Large intestine (tissue), 3 donors: ENCODE results near the gene BST1. TPM values are rescaled to one million over a fixed set of nuclear protein-coding genes. Genes with fewer than 3 reads are reported as not detected.

Source experiments
- DNase-seq, 2 donors: peaks; one replicate each; pipeline versions ENCODE4 v3.0.0 to v3.0.0-alpha.2; 2013
- H3K27ac ChIP-seq: one replicate; pipeline ENCODE4 v1.5.1; 2013; ENCODE audit warnings: low read length
- H3K27me3 ChIP-seq: 2 replicates; pipeline ENCODE4 v1.6.1; 2013; ENCODE audit warnings: low read length; ENCODE audit not compliant: control insufficient read depth, insufficient read depth
- H3K36me3 ChIP-seq: 2 replicates; pipeline ENCODE4 v1.6.1; 2013; ENCODE audit warnings: low read length; ENCODE audit not compliant: control insufficient read depth, insufficient read depth
- H3K4me1 ChIP-seq: one replicate; pipeline ENCODE4 v1.6.1; 2013; ENCODE audit warnings: low read length; ENCODE audit not compliant: control insufficient read depth, insufficient read depth
- H3K4me3 ChIP-seq: one replicate; pipeline ENCODE4 v1.5.1; 2013; ENCODE audit warnings: low read length
- H3K9me3 ChIP-seq: one replicate; pipeline ENCODE4 v1.6.1; 2013; ENCODE audit warnings: mild to moderate bottlenecking, low read depth, low read length, moderate library complexity; ENCODE audit not compliant: control insufficient read depth
- WGBS: methylation state at CpG from one replicate; pipeline ENCODE4 v1.1.5; 2013; ENCODE audit warnings: low lambda C conversion rate; ENCODE audit not compliant: insufficient coverage; 5-methylcytosine and 5-hydroxymethylcytosine counted together
- polyA plus RNA-seq: library from polyadenylated mRNA; unstranded; fragments of 120-200 nt; gene quantifications from one replicate; pipeline ENCODE4 v1.2.1, GENCODE V29; 2013

The BST1 gene
- polyA plus RNA-seq, 1 donor, result 52.7 TPM

DNA sequence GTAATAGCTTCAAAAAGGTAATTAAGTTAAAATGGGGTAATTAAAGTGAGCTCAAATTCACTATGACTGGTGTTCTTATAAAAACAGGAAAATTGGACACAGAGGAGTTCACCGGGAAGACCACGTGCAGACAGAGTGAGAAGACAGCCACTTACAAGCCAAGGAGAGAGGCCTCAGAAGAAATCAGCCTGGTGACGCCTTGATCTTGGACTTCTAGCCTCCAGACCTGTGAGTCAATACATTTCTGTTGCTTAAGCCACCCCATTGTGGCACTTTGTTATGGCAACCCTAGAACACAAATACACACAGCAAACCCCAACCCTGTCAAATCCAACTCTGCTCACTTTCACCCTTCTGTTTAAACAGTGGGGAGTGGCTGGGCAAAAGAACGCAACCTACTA lies 71.2 kb downstream of the BST1 start:
- H3K27me3 ChIP-seq, result peaks cover 14% of the 10 kb centered on the region
- WGBS, result no CpG with 5 or more reads among the region's 4 CpGs
- no peak overlapping the region for H3K27ac ChIP-seq
- no peaks in the 10 kb centered on the region for H3K9me3 ChIP-seq
- no peak overlapping the region for H3K4me3 ChIP-seq
- no peaks in the 10 kb centered on the region for H3K4me1 ChIP-seq
- DNase-seq, result peak; percentile 34 to 61
- H3K36me3 ChIP-seq, result no peaks in the 10 kb centered on the region

DNA sequence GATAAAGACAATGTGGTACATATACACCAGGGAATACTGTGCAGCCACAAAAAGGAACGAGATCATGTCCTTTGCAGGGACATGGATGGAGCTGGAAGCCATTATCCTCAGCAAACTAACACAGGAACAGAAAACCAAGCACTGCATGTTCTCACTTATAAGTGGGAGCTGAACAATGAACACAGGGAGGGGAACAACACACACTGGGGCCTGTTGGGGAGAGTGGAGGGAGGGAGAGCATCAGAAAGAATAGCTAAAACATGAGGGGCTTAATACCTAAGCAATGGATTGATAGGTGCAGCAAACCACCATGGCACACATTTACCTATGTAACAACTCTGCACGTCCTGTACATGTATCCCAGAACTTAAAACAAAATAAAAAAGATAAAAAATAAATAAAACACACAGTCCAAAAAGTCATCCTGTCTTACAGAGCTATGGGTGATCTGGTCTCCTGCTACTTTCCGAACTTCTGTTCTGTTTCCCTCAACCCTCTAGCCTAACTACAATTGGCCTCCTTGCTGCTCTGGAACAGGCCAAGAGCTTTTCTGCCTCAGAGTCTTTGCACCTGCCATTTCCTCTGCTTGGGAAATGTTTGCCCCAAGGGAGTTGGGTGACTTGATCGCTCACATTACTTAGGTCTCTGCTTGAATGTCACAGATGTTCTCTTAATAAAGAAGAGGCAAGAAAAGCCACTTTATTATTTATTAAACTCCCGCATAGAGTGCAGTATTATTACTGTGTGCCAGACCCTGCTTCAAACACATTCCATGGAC lies 74.2 kb downstream of the BST1 start:
- no peaks in the 10 kb centered on the region for H3K36me3 ChIP-seq
- WGBS, result 100% methylated on average over 1 of the region's 5 CpGs
- no peaks in the 10 kb centered on the region for H3K9me3 ChIP-seq
- no peak overlapping the region for H3K27ac ChIP-seq
- H3K4me1 ChIP-seq, result no peaks in the 10 kb centered on the region
- DNase-seq, result no peak
- H3K27me3 ChIP-seq, result peaks cover 24% of the 10 kb centered on the region
- H3K4me3 ChIP-seq, result no peak overlapping the region

DNA sequence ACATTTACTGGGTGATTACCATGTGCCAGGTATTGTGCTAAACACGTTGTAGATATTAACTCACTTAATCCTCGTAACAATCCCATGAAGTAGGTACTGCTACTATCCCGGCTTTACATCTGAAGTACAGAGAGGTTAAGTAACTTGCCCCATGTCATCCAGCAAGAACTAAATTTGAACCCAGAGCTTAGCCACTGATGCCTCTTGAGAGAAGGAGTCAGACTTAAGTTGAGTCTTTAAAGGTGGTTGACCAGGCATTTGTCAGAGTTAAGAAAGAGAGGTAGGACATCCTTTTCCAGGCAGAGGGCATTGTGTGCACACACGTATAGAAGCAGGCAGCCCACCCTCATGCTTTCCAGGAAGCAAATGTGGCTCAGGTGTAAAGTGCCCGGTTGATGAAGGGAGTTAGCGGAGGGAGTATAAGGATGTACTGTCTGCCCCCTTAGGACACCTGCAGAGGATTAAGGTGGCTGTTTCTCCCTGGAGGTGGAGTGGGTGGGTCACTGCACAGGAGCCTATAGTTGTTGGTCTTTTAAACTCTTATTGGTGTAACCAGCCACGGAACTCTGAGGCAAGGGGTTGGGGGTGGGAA lies 74.9 kb downstream of the BST1 start:
- 100% methylated on average over 1 of the region's 7 CpGs for WGBS
- DNase-seq, result no peak
- Histone ChIP-seq H3K27me3 (peaks cover 24% of the 10 kb centered on the region), H3K4me3 (no peak overlapping the region), H3K9me3 (no peaks in the 10 kb centered on the region), H3K36me3 (no peaks in the 10 kb centered on the region), H3K27ac (no peak overlapping the region), H3K4me1 (no peaks in the 10 kb centered on the region)

- no CpG with 5 or more reads among the region's 76 CpGs for WGBS
- Histone ChIP-seq H3K27ac (no peak within 1 kb of the TSS), H3K27me3 (peaks cover 24% of the 10 kb centered on the region), H3K4me1 (no peaks in the 10 kb centered on the region), H3K9me3 (no peaks in the 10 kb centered on the region), H3K36me3 (no peaks in the 10 kb centered on the region), H3K4me3 (peak within 1 kb of the TSS; percentile 37)
- DNase-seq, result peak in 1 of 2 donors; percentile 48
These were observed 75.7 kb downstream of the BST1 start, which contains the start of gene CD38 for GRCh38 chr4:15778289-15779241. CD38 (plus strand) TSS chr4:15778328; CDS start chr4:15778415, 87 bp downstream.

DNA sequence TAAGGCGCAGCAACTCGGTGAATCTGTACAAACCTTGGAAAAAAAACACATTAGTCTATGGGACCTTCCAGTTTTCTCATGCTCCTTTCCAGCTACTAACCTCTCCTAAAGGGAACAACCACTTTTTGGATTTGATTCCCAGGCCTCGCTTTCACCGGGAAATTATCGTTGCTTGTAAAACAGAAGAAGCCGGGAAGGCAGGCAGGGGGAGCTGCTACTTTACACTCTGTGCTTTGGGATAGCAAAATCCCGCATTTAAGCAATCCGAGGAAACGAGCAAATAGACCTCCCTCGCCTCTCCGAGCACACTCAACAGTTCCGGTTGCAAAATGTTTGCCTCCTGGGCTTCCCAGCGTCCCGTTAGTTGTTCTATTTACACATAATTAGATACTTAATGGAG lies 76.4 kb downstream of the BST1 start:
- Histone ChIP-seq H3K4me3 (peak overlapping the region; percentile 37), H3K9me3 (no peaks in the 10 kb centered on the region), H3K36me3 (no peaks in the 10 kb centered on the region), H3K4me1 (no peaks in the 10 kb centered on the region), H3K27ac (no peak overlapping the region), H3K27me3 (peaks cover 24% of the 10 kb centered on the region)
- peak in 1 of 2 donors; percentile 24 for DNase-seq
- no CpG with 5 or more reads among the region's 14 CpGs for WGBS

GRCh38 chr4:15779809-15780208 lies 76.9 kb downstream of the BST1 start:
- no peaks in the 10 kb centered on the region for H3K4me1 ChIP-seq
- peaks cover 24% of the 10 kb centered on the region for H3K27me3 ChIP-seq
- H3K27ac ChIP-seq, result no peak overlapping the region
- H3K36me3 ChIP-seq, result no peaks in the 10 kb centered on the region
- H3K4me3 ChIP-seq, result peak overlapping the region; percentile 37
- DNase-seq, result no peak
- H3K9me3 ChIP-seq, result no peaks in the 10 kb centered on the region
- WGBS, result no CpG with 5 or more reads among the region's 1 CpG

DNA sequence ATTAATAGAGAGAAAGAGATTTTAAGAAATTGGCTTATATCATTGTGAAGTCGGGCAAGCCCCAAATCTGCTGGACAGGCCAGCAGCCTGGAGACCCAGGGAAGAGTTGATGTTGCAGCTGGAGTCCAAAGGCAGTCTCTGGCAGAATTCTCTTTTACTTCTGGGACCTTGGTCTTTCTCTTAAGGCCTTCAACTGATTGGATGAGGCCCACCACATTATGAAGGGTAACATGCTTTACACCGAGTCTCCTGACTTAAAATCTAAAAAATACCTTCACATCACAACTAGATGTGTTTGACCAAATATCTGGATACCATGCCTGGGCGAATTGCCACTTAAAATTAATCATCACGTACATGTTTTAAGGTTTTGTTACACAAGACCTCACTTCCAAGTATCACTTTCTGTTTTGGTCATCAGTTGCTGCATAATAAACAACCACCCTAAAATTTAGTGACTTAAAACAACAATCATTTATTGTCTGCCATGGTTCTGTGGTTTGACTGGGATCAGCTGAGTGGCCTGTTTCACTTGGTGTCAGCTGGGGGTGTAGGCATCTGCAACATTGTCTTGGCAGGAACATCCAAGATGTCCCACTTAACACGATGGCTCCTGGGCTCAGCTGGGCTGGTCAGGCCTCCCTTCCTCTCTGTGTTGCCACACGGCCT lies 78.7 kb downstream of the BST1 start:
- Histone ChIP-seq H3K9me3 (peaks cover 2% of the 10 kb centered on the region), H3K36me3 (no peaks in the 10 kb centered on the region), H3K4me1 (no peaks in the 10 kb centered on the region), H3K27ac (no peak overlapping the region), H3K27me3 (peaks cover 24% of the 10 kb centered on the region), H3K4me3 (no peak overlapping the region)
- DNase-seq, result no peak
- no CpG with 5 or more reads among the region's 6 CpGs for WGBS

Other genes with a start within 250 kb of the BST1 start
- gene CC2D2A, start 233.2 kb upstream of the BST1 start, polyA plus RNA-seq, result 16.4 TPM
- 73.8 TPM for gene FBXL5, start 47.7 kb upstream of the BST1 start, polyA plus RNA-seq
- 58.6 TPM for gene FAM200B, start 21.2 kb upstream of the BST1 start, polyA plus RNA-seq
- 4.6 TPM for gene CD38, start 75.3 kb downstream of the BST1 start, polyA plus RNA-seq
- gene FGFBP1, start 235.7 kb downstream of the BST1 start, polyA plus RNA-seq, result 0.16 TPM